Measurements from ENCODE around the gene FOSL2. TPM values are rescaled to one million over a fixed set of nuclear protein-coding genes. Genes with fewer than 3 reads are reported as not detected.

FOSL2 gene
- total RNA-seq, 1 donor from 2014 or later, result 1.3 TPM

GRCh38 chr2:28363686-28364280, 28.9 kb upstream of the FOSL2 start:
- no peaks in the 10 kb centered on the region for H3K36me3 ChIP-seq
- no peak overlapping the region for H2AFZ ChIP-seq (replicated peaks)
- Mint-ChIP-seq H3K27ac (no peak overlapping the region), H3K27me3 (ENCODE audit: insufficient read depth, low read depth) (peaks cover 11% of the 10 kb centered on the region), H3K9me3 (no peaks in the 10 kb centered on the region), H3K4me3 (no peak overlapping the region), H3K36me3 (no peaks in the 10 kb centered on the region), H3K4me1 (peaks cover 57% of the 10 kb centered on the region)
- DNase-seq (ENCODE audit: low spot score), result no peak
- H3K27ac ChIP-seq, result no peak overlapping the region
- no peak overlapping the region for H3K9ac ChIP-seq
- H3K79me2 ChIP-seq (ENCODE audit: low read depth), result no peaks in the 10 kb centered on the region
- H4K20me1 ChIP-seq (ENCODE audit: low read depth), result no peaks in the 10 kb centered on the region
- H3K4me1 ChIP-seq, result peaks cover 11% of the 10 kb centered on the region
- TF ChIP-seq CTCF (IDR thresholded peaks at IDR 0.05) (no peak), EZH2phosphoT487 (IDR thresholded peaks at IDR 0.05) (no peak), EZH2 (IDR thresholded peaks at IDR 0.05) (no peak)
- H3K27me3 ChIP-seq, result no peaks in the 10 kb centered on the region
- no peaks in the 10 kb centered on the region for H3F3A ChIP-seq (ENCODE audit: low read depth)
- H3K4me2 ChIP-seq, result no peak overlapping the region
- H3K9me3 ChIP-seq (ENCODE audit: low read depth), result no peaks in the 10 kb centered on the region
- no peak overlapping the region for H3K4me3 ChIP-seq

- H2AFZ ChIP-seq (replicated peaks), result no peak overlapping the region
- no peak overlapping the region for H3K4me3 ChIP-seq
- H3K4me3 Mint-ChIP-seq, result no peak overlapping the region
- H3K79me2 ChIP-seq (ENCODE audit: low read depth), result no peaks in the 10 kb centered on the region
- H3K36me3 ChIP-seq, result no peaks in the 10 kb centered on the region
- no peak overlapping the region for H3K27ac ChIP-seq
- peaks cover 51% of the 10 kb centered on the region for H3K4me1 Mint-ChIP-seq
- H3K9me3 Mint-ChIP-seq, result no peaks in the 10 kb centered on the region
- no peaks in the 10 kb centered on the region for H3K27me3 ChIP-seq
- no peak overlapping the region for H3K27ac Mint-ChIP-seq
- peaks cover 7% of the 10 kb centered on the region for H3K27me3 Mint-ChIP-seq (ENCODE audit: insufficient read depth, low read depth)
- no peaks in the 10 kb centered on the region for H3K9me3 ChIP-seq (ENCODE audit: low read depth)
- H3K4me2 ChIP-seq, result no peak overlapping the region
- no peak overlapping the region for H3K9ac ChIP-seq
- no peaks in the 10 kb centered on the region for H4K20me1 ChIP-seq (ENCODE audit: low read depth)
- no peak for DNase-seq (ENCODE audit: low spot score)
- peaks cover 11% of the 10 kb centered on the region for H3K4me1 ChIP-seq
- no peak for TF ChIP-seq EZH2phosphoT487 (IDR thresholded peaks at IDR 0.05)
- TF ChIP-seq CTCF (IDR thresholded peaks at IDR 0.05), result no peak
- no peak for TF ChIP-seq EZH2 (IDR thresholded peaks at IDR 0.05)
- no peaks in the 10 kb centered on the region for H3F3A ChIP-seq (ENCODE audit: low read depth)
- no peaks in the 10 kb centered on the region for H3K36me3 Mint-ChIP-seq
These were observed 28.0 kb upstream of the FOSL2 start for GRCh38 chr2:28364610-28365009.

GRCh38 chr2:28365158-28365557, 27.5 kb upstream of the FOSL2 start:
- H3K4me1 ChIP-seq, result peaks cover 11% of the 10 kb centered on the region
- no peak overlapping the region for H3K4me3 ChIP-seq
- H3K27me3 ChIP-seq, result no peaks in the 10 kb centered on the region
- Mint-ChIP-seq H3K36me3 (no peaks in the 10 kb centered on the region), H3K4me1 (peaks cover 49% of the 10 kb centered on the region), H3K9me3 (no peaks in the 10 kb centered on the region), H3K4me3 (no peak overlapping the region), H3K27me3 (ENCODE audit: insufficient read depth, low read depth) (peaks cover 7% of the 10 kb centered on the region), H3K27ac (no peak overlapping the region)
- TF ChIP-seq EZH2 (IDR thresholded peaks at IDR 0.05), result no peak
- no peak for TF ChIP-seq EZH2phosphoT487 (IDR thresholded peaks at IDR 0.05)
- no peak for TF ChIP-seq CTCF (IDR thresholded peaks at IDR 0.05)
- no peaks in the 10 kb centered on the region for H3K9me3 ChIP-seq (ENCODE audit: low read depth)
- no peaks in the 10 kb centered on the region for H3K79me2 ChIP-seq (ENCODE audit: low read depth)
- H2AFZ ChIP-seq (replicated peaks), result no peak overlapping the region
- H3K36me3 ChIP-seq, result no peaks in the 10 kb centered on the region
- no peaks in the 10 kb centered on the region for H4K20me1 ChIP-seq (ENCODE audit: low read depth)
- H3K27ac ChIP-seq, result no peak overlapping the region
- DNase-seq (ENCODE audit: low spot score), result no peak
- no peak overlapping the region for H3K4me2 ChIP-seq
- H3F3A ChIP-seq (ENCODE audit: low read depth), result no peaks in the 10 kb centered on the region
- no peak overlapping the region for H3K9ac ChIP-seq
